H1 (cell line): ENCODE results near the gene TMTC4. TPM values are rescaled to one million over a fixed set of nuclear protein-coding genes. Genes with fewer than 3 reads are reported as not detected.

Experiments used
- ATF3 ChIP-seq: IDR thresholded peaks from 2 replicates; pipeline ENCODE4 v1.6.1; 2011; ENCODE audit warnings: low read depth, mild to moderate bottlenecking, low read length; ENCODE audit not compliant: insufficient read depth
- CBX5 ChIP-seq: fragments of 300-800, 300-1000 bp; sonication (generic); IDR thresholded peaks from 2 replicates; pipeline ENCODE4 v1.7.1; 2016; ENCODE audit warnings: antibody characterized with exemption, low read length, low read depth
- CHD7 ChIP-seq: fragments of 300-600 bp; sonication (generic); IDR thresholded peaks from 2 replicates; pipeline ENCODE4 v1.7.1; 2012; ENCODE audit warnings: low read length, moderate library complexity, mild to moderate bottlenecking, inconsistent platforms; ENCODE audit not compliant: insufficient replicate concordance
- CTCF ChIP-seq, 3 experiments: IDR thresholded peaks; 1 replicate in 2 of 3; 2 replicates in 1 of 3; pipeline versions ENCODE4 v1.5.1 to v1.6.1; 2011; ENCODE audit warnings: low read length in 3 of 3, mild to moderate bottlenecking in 3 of 3, inconsistent platforms in 2 of 3, low read depth in 1 of 3, moderate library complexity in 1 of 3; ENCODE audit not compliant: insufficient read depth in 1 of 3; ENCODE audit errors: control extremely low read depth in 1 of 3
- HDAC2 ChIP-seq, 2 experiments: fragments of 300-600 bp in 1 of 2; sonication (generic) in 1 of 2; IDR thresholded peaks; 2 replicates each; pipeline ENCODE4 v1.6.1; 2011 to 2012; ENCODE audit warnings: low read depth in 2 of 2, low read length in 2 of 2, mild to moderate bottlenecking in 2 of 2, moderate library complexity in 2 of 2, borderline replicate concordance in 1 of 2, inconsistent platforms in 1 of 2
- NANOG ChIP-seq: IDR thresholded peaks from 2 replicates; pipeline ENCODE4 v1.6.1; 2011; ENCODE audit warnings: low read length, low read depth, mild to moderate bottlenecking, inconsistent platforms; ENCODE audit not compliant: insufficient read depth, poor library complexity, severe bottlenecking
- RAD21 ChIP-seq, 2 experiments: IDR thresholded peaks in 1 of 2; conservative IDR thresholded peaks in 1 of 2; 2 replicates each; pipeline ENCODE4 v1.6.1; 2011; ENCODE audit warnings: low read depth in 2 of 2, low read length in 2 of 2, improper control_type of control experiment in 1 of 2, inconsistent platforms in 1 of 2, mild to moderate bottlenecking in 1 of 2, moderate library complexity in 1 of 2
- polyA plus RNA-seq, 7 experiments: library from polyadenylated mRNA; depleted of rRNA in 3 of 7; stranded (reverse) in 5 of 7; unstranded in 2 of 7; fragments of >200 nt in 5 of 7; fragments of 200-250 nt in 2 of 7; gene quantifications; 1 replicate in 5 of 7; 2 replicates in 1 of 7; 4 replicates in 1 of 7; pipeline versions ENCODE4 v1.2.1 to v1.2.3, GENCODE V29; 2011 to 2013; ENCODE audit warnings: missing spikeins in 2 of 7, mixed read lengths in 2 of 7
- total RNA-seq: library from RNA; stranded (reverse); fragmentation: NEBNext Ultra II Directional; extraction: Animal tissue kit (Norgen Biotek cat#: 25700); gene quantifications from 2 replicates; pipeline ENCODE4 v1.2.1, GENCODE V29; 2021

Gene TMTC4
- total and polyA plus RNA-seq, 2 of the 8 experiments (the other 6 are each of a cell fraction or from before 2014, with no cell fraction given): 26.3 to 42.6 TPM

GRCh38 chr13:100659578-100659977 is 15.0 kb downstream of the TMTC4 start (continued):
- TF ChIP-seq CHD7: no peak
- no peak for TF ChIP-seq NANOG
- TF ChIP-seq ATF3: no peak
- no peak for TF ChIP-seq CBX5
- TF ChIP-seq HDAC2 (IDR thresholded peaks at IDR 0.05; ENCODE audit: borderline replicate concordance in 1 of 2, low read depth in 2 of 2, low read length in 2 of 2): no peak
- TF ChIP-seq CTCF (IDR thresholded peaks at IDR 0.05; ENCODE audit: control extremely low read depth in 1 of 3, insufficient read depth in 1 of 3, low read depth in 1 of 3, low read length in 3 of 3): peak; percentile 25 to 44 (median 29); a peak in 3 of 4 replicates
- TF ChIP-seq RAD21 (IDR thresholded peaks at IDR 0.05 in 1 of 2, conservative IDR thresholded peaks at IDR 0.05 in 1 of 2; ENCODE audit: low read depth in 2 of 2, low read length in 2 of 2): peak; percentile 15 to 43; a peak in 3 of 4 replicates
